GM04503 (cell line): ENCODE results near the gene YDJC.
"Not testable (repeated sequence)": the region's sequence is repeated elsewhere in the genome, so short reads cannot be mapped to it uniquely, and the experiment has no call there.

Experiments
- DNase-seq: peaks from one replicate; pipeline ENCODE4 v3.0.0-alpha.2; 2012; ENCODE audit warnings: low read depth

YDJC gene

DNA sequence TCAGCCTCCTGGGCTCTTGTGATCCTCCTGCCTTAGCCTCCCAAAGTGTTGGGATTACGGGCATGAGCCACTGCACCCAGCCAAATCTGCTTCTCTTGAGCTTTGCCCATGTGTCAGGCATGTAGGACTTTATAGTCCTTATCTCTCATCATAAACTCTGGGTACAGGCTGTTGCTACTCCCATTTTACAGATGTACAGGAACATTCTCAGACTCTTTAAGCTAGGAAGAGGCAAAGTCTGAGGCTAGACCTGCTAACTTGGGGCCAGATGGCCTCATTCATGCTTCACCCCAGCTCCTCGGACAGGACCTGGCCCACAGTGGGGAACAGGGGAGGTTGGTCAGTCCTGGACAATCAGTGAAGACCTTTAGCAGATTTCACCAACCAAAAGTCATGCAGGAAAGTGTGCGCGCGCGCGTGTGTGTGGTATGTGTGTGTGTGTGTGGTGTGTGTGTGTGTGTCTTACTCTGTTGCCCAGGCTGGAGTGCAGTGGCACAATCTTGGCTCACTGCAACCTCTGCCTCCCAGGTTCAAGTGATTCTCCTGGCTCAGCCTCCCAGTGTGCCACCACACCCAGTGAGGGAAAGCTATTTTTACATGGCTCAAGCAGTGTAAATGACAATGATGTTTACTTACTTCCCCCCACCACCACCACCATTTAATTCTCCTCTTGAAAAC lies 23.8 kb downstream of the YDJC start:
- DNase-seq, result no peak

DNA sequence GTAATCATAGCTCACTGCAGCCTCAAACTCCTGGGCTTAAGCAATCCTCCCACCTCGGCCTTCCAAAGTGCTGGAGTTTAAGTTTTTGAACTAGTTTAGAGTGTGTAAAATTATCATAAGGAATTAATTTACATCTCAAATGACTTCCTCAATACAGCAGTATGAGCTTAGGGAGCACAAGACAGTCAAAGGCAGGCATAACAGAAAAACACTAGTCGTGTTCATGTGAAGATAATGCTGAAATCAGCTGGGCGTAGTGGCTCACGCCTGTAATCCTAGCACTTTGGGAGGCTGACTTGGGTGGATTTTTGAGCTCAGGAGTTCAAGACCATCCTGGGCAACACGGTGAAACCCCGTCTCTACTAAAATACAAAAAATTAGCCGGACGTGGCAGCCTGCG lies 25.8 kb downstream of the YDJC start:
- no peak for DNase-seq

DNA sequence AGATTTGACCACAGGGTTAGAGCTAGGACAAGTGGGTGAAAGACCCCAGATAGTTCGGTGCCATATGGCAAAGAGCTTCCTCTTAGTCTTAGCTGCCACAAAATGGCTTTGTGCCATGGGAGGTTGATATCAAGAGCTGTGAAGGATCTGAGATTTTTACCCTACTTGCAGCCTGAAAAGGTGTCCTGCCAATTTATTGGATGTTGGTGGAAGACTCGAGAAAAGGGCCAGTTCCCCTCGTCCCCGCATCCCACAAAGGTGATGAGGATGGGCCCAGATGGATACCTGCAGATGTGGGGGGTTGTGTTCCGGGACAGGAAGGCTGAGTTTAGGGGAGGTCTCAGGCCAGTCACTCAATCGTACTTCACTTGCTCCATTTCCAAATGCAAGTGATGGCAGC lies 27.2 kb downstream of the YDJC start:
- no peak for DNase-seq

DNA sequence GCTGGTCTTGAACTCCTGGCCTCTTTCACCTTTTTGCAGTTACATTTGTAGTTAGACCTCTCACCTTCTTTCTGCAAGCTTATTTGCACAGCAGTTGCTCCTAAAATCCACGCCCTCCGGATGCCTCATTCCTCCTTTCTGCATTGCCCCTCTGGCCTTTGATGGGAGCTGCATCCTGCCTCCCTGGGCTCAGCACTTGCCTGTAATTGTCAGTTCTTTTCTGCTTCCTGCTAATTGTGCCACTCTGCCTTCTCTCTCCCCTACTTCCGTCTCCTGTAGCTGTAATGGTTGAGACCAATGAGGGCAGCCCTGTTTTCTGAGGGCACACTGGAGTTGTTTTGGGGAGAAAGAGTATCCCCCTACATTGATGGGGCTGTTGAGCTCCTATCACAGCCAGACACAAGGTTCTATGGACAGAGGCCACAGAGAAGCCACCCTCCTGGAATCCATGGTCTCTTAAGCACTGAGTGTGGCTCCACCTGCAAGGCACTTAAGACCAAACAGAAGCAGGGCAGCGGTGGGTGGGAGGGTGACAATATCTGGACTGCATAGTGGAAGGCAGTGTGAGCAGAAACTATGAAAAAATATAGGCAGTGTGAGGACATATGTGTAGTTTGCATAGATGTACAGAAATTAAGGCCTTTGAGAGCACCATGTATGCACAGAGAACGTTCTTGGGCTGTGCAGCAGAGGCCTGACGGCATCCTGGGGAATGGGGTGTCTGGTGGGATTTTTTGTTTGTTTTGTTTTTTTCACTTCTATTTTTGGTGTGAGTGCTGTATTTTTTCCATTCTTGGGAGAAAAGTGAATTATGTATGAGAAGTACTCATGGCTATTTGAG lies 30.5 kb downstream of the YDJC start:
- no peak for DNase-seq

DNA sequence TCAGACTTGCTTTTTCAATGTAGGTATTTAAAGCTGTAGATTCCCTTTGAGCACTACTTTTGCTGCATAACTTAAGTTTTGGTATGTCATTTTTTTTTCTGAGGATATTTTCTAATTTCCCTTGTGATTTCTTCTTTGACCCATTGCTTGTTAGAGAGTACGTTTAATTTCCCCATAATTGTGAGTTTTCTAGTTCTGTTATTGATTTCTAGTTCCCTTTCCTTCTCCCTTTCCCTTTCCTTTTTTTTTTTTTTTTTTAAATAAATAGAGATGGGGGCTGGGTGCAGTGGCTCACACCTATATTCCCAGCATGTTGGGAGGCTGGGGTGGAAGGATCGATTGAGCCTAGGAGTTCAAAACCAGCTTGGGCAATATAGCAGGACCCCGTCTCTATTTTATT lies 31.5 kb downstream of the YDJC start:
- DNase-seq, result no peak

DNA sequence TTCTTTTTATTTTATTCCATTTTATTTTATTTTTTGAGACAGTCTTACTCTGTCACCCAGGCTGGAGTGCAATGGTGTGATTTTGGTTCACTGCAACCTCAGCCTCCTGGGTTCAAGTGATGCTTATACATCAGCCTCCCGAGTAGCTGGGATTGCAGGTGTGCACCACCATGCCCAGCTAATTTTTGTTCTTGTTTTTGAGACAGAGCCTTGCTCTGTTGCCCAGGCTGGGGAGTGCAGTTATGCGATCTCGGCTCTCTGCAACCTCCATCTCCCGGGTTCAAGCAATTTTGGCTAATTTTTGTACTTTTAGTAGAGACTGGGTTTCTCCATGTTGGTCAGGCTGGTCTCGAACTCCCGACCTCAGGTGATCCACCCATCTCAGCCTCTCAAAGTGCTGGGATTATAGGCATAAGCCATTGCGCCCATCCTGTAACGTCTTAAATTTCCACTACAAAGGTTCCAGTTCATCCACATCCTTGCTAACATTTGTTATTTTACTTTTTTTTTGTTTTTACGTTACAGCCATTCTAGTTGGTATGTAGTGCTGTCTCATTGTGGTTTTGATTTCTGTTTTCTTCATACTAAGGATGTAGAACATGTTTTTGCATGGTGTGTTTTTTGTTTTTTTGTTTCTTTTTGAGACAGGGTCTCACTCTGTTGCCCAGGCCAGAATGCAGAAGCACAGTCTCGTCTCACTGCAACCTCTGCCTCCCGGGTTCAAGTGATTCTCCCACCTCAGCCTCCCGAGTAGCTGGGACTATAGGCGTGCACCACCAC lies 33.3 kb downstream of the YDJC start:
- not testable (repeated sequence) for DNase-seq

DNA sequence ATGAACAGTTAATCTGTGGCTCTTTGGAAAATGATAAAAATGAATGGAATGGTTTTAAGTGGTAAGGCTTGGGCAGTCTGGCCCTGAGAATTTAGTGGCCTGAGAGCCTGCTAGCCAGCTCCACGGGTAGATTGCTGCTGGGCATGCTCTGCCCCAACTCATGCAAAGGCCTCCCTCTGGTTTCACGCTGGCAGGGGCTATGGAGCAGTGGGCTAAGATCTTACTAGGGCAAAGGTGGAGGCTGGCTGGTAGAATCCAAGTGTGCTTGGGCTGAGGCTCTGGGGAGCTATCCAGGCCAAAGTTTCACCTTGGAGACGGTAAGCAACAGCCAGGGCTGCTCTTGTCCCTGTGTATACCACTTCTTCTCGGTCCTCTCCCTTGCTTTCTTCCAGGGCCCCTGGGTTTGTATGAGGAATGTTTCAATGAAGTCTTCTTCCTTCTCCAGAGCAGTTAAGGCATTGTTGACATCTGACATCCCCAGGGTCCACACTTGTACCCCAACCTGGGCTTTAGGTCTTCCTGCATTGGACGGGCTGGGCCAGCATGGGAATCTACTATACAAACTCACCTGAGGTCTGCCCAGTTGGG lies 34.9 kb downstream of the YDJC start:
- DNase-seq, result no peak

DNA sequence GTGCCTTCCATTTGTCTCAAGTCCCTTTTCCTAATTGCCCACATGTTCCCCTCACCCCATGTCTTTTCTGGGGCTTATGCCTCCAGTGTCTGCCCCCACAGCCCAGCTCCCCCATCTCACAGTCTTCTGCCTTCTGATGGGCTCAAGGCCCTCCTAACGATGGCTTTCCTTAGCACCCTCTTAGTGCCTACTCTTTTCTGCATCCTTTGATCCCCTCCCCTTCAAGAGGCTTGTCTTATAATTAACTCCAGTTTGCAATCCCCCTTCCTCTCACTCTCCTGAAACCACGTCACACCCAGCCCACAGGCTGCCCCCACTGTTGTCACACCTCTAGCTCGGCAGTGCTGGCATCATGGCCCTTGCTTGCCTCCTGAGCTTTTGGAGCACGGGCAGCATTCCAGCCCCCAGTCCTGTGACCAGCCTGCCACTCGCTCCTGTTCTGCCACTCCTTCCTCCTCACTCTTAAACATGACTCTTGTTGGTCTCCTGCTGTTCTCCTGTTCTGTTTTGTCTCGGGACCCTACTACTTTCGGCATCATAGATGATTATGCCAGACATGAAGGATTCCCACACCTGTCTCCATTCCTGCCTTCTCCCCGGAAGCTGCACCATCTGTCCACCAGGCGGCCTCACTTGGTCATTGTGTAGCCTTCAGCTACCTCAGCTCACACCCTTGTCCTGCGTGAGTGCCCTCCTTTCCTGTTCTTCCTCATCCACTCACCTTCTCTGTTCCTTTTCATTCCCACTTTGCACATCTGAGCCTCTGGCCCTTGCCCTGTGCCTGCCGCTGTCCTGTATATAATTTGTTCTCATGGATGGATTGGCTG lies 36.2 kb downstream of the YDJC start:
- DNase-seq, result no peak

DNA sequence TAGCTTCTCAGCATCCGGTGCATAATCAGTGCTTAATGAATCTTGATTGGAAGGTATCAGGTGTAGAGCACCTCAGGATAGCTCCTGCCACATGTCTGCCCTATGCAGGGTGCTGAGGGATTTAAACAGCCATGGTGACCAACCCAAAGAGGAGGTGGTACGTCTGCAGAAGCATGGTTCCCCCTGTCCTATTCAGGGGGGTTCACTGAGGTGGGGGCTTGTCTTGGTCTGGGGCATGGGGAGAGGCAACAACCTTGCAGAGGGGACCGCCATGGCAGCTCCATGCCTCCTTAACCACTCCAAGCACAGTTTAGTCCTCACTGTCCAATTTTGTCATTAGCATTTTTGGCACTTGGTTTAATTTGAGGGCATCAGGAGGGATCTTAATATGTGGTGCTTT lies 37.4 kb downstream of the YDJC start:
- no peak for DNase-seq

DNA sequence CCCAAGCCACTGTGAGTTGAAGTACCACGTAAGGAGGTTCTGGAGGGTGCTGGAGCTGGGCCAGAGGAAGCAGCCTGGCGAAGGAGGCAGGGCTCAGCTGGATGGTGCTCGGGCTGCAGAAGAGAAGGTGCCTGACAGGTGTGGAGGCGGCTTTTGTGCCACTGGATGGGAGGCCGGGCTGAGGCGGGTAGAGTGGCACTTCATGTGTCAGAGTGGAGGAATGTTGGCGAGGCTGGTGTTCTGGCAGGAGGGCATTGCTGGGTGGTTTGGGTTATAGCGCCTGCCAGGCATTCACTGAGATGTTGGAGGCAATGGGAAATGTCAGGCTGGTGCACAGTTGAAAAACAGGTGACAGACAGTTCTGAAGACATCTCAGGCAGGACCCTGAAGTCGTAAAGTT lies 38.1 kb downstream of the YDJC start:
- no peak for DNase-seq

DNA sequence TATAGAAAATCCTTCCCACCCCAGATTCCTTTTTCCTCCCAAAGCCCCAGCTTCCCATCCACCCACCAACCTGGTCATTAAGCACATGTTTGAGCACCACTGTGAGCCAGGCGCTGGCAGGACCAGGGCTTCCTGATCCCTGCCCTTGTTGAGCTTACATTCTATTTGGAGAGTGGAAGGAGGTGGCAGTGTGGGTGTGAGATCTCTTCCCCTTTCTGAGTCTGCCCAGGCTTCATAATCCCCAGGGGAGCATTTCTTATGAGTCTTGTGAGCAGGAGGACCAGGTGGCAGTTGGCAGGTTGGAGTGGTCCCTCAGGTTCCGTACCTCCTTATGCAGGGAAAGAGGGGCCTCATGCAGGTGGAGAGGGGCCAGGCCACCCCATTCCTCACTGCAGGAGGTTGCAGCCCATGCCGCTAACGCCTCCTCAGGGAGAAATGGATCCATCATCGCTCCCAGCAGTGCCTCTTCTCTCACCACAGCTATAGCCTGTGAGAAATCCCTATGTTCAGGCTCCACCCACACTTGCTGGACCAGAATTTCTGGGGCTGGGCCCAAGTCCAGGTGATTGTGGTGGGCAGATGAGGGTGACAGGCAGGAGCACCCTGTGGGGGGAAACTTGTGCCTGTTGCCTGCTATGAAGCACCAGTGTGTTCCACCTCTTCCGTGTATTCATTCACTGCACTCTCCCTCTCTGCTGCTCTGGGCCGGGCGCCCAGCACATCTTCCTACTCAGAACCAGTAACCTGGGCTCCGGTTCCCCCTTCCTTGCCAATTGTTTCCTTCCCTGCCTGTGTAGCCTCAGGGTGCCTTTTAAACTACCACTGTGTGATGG lies 38.8 kb downstream of the YDJC start:
- no peak for DNase-seq

DNA sequence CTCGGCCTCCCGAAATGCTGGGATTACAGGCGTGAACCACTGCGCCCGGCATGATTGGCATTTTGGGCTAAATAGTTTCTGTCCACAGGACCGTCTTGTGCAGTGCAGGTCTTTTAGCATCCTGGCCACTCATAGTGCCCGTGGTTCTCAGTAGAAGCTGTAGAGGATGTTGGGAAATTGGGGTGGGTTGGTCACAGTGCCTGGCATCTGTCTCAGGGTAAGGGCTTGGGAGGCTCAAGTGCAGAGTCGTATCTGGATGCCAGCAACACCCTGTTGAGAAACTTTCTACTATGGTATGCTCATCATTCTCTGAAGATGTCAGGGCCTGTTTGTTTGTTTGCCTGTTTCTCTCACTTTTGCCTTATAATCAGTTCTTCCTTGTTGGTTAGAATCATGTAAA lies 40.4 kb downstream of the YDJC start:
- no peak for DNase-seq

DNA sequence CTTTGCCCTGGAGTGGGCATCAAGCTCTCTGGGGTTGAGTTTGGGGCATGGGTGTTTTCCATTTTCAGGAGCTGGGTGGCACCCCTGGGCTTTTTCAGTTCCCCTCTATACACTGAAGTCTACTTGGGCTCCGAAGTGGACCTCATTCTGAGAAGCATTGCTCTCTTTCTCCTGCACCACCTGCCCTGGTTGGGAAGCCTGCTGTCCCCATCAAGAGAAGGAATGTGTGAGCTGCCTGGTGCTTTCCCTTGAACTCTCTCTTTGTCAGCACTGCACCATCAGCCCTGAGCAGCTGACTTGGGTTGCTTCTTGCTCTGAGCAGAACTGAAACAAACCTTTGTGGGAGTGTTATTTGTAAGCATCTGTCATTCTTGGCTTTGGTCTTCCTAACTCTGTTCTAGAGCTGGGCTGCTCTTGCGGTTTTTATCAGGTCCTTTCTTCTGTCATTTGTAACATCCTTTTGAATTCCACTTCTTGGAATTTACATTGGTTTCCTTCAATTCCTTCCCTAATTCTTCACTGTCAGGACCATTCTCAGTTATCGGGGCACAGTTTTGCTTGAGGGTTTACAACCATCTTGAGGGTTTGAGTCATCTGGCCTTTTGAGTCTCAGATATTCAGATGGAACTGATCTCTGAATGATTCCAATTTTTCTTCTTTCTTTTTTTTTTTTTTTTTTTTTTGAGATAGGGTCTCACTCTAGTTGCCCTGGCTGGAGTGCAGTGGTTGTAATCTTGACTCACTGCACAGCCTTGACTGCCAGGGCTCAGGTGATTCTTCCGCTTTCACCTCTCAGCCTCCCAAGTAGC lies 41.8 kb downstream of the YDJC start:
- no peak for DNase-seq

DNA sequence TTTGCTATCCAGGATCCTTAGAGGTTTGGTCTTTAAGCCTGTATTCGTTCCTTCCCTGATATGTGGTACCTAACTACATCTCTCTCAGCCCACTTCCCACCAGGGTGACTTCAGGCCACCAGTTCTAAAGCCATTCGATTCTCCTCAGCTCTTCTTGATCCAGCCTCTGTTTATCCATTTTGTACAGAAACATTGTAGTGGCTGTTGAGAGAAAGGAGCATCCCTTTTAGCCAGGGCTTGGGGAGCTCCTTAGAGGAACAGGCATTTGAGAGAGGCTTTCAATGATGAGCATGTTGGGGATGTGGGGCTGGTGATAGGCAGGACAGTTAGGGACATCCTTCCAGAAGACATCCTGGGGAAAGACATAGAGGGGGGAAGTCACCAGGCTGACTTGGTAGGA lies 44.4 kb downstream of the YDJC start:
- DNase-seq, result no peak

DNA sequence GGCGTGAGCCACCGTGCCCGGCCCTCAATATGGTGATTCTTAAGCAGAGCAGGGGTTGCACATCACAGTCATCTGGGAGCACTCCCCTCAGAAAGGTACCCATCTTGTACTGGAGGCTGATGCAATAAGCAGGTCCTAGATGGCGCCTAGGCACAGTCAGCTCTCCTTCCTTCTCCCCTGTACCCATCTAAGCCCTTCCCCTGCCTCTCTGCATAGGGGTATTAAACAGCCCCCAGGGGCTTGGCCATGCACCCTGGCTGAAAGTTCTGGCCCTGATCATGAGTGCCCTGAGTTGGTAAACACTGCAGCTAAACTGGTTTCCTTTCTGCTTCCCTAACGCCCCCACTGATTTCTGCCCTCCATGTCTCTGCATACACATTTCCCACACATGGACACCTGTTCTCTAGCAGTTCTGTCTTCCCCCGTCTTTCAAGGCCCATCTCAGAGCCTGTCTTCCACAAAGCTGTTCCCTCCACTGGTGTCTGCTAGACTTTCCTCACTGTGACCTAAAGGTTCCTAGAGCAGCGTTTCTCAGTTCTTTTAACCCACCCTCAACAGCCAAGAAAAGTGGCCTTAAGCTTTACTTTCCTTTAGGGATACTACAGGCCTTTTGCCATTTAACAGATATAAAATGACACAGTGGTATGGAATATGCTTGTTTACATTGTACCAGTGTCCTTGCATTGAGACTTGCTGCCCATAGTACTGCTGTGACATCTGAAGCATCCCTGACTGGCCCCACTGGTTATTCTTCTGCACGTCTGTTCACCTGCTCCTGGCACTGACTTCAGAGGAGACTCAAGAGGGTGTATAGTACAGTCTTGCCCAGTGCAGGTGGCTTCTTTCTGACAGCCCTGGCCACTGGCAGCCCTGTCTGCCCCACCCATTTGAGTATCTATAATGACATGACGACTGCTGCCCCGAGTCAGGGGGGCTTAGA lies 46.8 kb downstream of the YDJC start:
- DNase-seq, result no peak

DNA sequence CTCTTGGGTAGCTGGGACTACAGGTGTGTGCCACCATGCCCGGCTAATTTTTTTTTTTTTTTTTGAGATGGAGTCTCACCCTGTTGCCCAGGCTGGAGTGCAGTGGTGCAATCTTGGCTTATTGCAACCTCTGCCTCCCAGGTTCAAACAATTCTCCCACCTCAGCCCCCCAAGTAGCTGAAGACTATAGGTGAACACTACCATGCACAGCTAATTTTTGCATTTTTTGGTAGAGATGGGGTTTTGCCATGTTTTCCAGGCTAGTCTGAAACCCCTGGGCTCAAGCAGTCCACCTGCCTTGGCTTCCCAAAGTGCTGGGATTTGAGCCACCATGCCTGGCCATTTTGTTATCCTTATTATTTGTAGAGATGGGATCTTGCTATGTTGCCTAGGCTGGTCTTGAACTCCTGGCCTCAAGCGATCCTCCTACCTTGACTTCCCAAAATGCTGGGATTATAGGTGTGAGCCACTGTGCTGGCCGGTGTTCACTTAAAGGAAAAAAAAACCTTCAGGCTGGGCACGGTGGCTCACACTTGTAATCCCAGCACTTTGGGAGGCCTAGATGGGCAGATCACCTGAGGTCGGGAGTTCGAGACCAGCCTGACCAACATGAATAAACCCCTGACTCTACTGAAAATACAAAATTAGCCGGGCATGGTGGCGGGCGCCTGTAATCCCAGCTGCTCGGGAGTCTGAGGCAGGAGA lies 48.7 kb downstream of the YDJC start:
- not testable (repeated sequence) for DNase-seq

DNA sequence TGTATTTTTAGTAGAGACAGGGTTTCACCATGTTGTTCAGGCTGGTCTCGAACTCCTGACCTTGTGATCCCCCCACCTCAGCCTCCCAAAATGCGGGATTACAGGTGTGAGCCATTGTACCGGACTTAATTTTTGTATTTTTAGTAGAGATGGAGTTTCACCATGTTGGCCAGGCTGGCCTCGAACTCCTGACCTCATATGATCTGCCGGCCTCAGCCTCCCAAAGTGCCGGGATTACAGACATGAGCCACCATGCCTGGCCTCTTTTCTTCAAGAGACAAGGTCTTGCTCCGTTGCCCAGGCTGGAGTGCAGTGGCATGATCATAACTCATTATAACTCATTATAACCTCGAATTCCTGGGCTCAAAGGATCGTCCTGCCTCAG lies 49.2 kb downstream of the YDJC start:
- not testable (repeated sequence) for DNase-seq

DNA sequence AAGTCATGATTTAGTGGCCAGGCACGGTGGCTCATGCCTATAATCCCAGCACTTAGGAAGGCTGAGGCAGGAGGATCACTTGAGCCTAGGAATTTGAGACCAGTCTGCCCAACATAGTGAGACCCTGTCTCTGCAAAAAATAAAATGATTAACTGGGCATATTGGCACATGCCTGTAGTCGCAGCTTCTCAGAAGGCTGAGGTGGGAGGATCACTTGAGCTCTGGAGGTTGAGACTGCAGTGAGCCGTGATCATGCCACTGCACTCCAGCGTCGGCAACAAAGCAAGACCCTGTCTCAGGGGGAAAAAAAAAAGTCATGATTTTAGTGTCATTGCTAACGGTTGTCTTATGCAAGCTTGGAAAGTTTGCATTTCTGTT lies 50.4 kb downstream of the YDJC start:
- no peak for DNase-seq
